Cerebellar nuclear complex (tissue), 1 donor: Measurements from ENCODE around the gene SLK.

Experiments
- DNase-seq, 2 experiments: peaks; one replicate each; lab custom pipeline; 2025; lab: John Stamatoyannopoulos, UW

Gene SLK

GRCh38 chr10:103966671-103967447 lies at the start of gene SLK:
Gene SLK, plus strand, starts transcription at chr10:103967140. Its CDS starts 606 bp downstream, at chr10:103967746.
- DNase-seq, result peak in 1 of 2 experiments; percentile 17

GRCh38 chr10:103917302-103918052 lies 49.5 kb upstream of the SLK start:
- DNase-seq, result no peak

GRCh38 chr10:103918053-103918846 lies 48.7 kb upstream of the SLK start, which contains the start of gene STN1:
Gene STN1, minus strand, starts transcription at chr10:103918184. Its CDS starts 590 bp downstream, at chr10:103917594.
- DNase-seq, result peak; percentile 79 to 89

- no peak for DNase-seq
Observed at GRCh38 chr10:103919648-103920025, 47.3 kb upstream of the SLK start.

GRCh38 chr10:103921248-103921647 lies 45.7 kb upstream of the SLK start:
- DNase-seq, result no peak

GRCh38 chr10:103921750-103922195 lies 45.2 kb upstream of the SLK start:
- no peak for DNase-seq

GRCh38 chr10:103922659-103923058 lies 44.3 kb upstream of the SLK start:
- DNase-seq, result no peak

GRCh38 chr10:103923502-103923901 lies 43.4 kb upstream of the SLK start:
- DNase-seq, result no peak

GRCh38 chr10:103925591-103925990 lies 41.3 kb upstream of the SLK start:
- DNase-seq, result no peak

GRCh38 chr10:103926722-103927319 lies 40.1 kb upstream of the SLK start:
- DNase-seq, result peak; percentile 18 to 25

- DNase-seq, result no peak
Observed at GRCh38 chr10:103928784-103929183, 38.2 kb upstream of the SLK start.

GRCh38 chr10:103929381-103929921 lies 37.5 kb upstream of the SLK start:
- no peak for DNase-seq

- no peak for DNase-seq
Observed at GRCh38 chr10:103930449-103930848, 36.5 kb upstream of the SLK start.

GRCh38 chr10:103930881-103931280 lies 36.1 kb upstream of the SLK start:
- no peak for DNase-seq

GRCh38 chr10:103931603-103932002 lies 35.3 kb upstream of the SLK start:
- no peak for DNase-seq

GRCh38 chr10:103932271-103932670 lies 34.7 kb upstream of the SLK start:
- DNase-seq, result no peak

GRCh38 chr10:103932971-103933370 lies 34.0 kb upstream of the SLK start:
- DNase-seq, result no peak

- DNase-seq, result no peak
Observed at GRCh38 chr10:103933557-103934121, 33.3 kb upstream of the SLK start.

- DNase-seq, result no peak
Observed at GRCh38 chr10:103934308-103934707, 32.6 kb upstream of the SLK start.

GRCh38 chr10:103936022-103936421 lies 30.9 kb upstream of the SLK start:
- no peak for DNase-seq

- no peak for DNase-seq
Observed at GRCh38 chr10:103939522-103939921, 27.4 kb upstream of the SLK start.
